Common myeloid progenitor, CD34-positive (primary cell): ENCODE measurements around the gene SMOC2.

Source experiments
- CTCF ChIA-PET: fragments of 350-600 bp; sonication (Branson Sonifier 250); formaldehyde crosslinking; loops from one replicate; lab custom pipeline; 2021; ENCODE audit warnings: antibody characterized with exemption; lab: Charles Lee
- POLR2A ChIA-PET: fragments of 350-600 bp; sonication (Branson Sonifier 250); formaldehyde crosslinking; loops from one replicate; lab custom pipeline; 2021; ENCODE audit warnings: antibody characterized with exemption; lab: Charles Lee
- DNase-seq, 3 donors: peaks; one replicate each; pipeline versions ENCODE4 v3.0.0 to v3.0.0-alpha.2; 2013
- H3K27ac ChIP-seq, 2 experiments: 1 replicate in 1 of 2; 2 replicates in 1 of 2; pipeline ENCODE4 v1.7.0; 2013; ENCODE audit warnings: inconsistent platforms in 2 of 2, low read length in 2 of 2, mild to moderate bottlenecking in 2 of 2, low read depth in 1 of 2, moderate library complexity in 1 of 2; ENCODE audit not compliant: severe bottlenecking in 2 of 2, insufficient read depth in 1 of 2, poor library complexity in 1 of 2
- H3K27me3 ChIP-seq, 5 experiments: replicated peaks in 2 of 5; 1 replicate in 3 of 5; 2 replicates in 2 of 5; pipeline versions ENCODE4 v1.6.1 to v1.7.0; 2013; ENCODE audit warnings: low read length in 4 of 5, mild to moderate bottlenecking in 2 of 5, moderate library complexity in 2 of 5, inconsistent platforms in 1 of 5; ENCODE audit not compliant: insufficient read depth in 5 of 5, control insufficient read depth in 4 of 5
- H3K36me3 ChIP-seq, 4 experiments: 1 replicate in 2 of 4; 2 replicates in 2 of 4; pipeline versions ENCODE4 v1.6.1 to v1.7.0; 2013; ENCODE audit warnings: low read length in 3 of 4, control low read depth in 1 of 4, mild to moderate bottlenecking in 1 of 4; ENCODE audit not compliant: control insufficient read depth in 4 of 4, insufficient read depth in 4 of 4
- H3K4me1 ChIP-seq, 4 experiments: 1 replicate in 3 of 4; 2 replicates in 1 of 4; pipeline versions ENCODE4 v1.6.1 to v1.7.1; 2013; ENCODE audit warnings: low read length in 3 of 4, mild to moderate bottlenecking in 3 of 4, control low read depth in 1 of 4, inconsistent platforms in 1 of 4, moderate library complexity in 1 of 4; ENCODE audit not compliant: control insufficient read depth in 4 of 4, insufficient read depth in 4 of 4; ENCODE audit errors: control extremely low read depth in 1 of 4
- H3K4me3 ChIP-seq, 7 experiments: 1 replicate in 4 of 7; 2 replicates in 3 of 7; pipeline versions ENCODE4 v1.5.1 to v1.7.0; 2013; ENCODE audit warnings: mild to moderate bottlenecking in 7 of 7, low read length in 6 of 7, moderate library complexity in 6 of 7, inconsistent platforms in 2 of 7, low read depth in 2 of 7, control low read depth in 1 of 7; ENCODE audit not compliant: insufficient read depth in 4 of 7, control insufficient read depth in 1 of 7; ENCODE audit errors: extremely low read depth in 1 of 7
- H3K9me3 ChIP-seq, 5 experiments: 1 replicate in 4 of 5; 2 replicates in 1 of 5; pipeline versions ENCODE4 v1.6.1 to v1.7.1; 2013; ENCODE audit warnings: low read length in 4 of 5, mild to moderate bottlenecking in 2 of 5, inconsistent platforms in 1 of 5, low read depth in 1 of 5, moderate library complexity in 1 of 5; ENCODE audit not compliant: control insufficient read depth in 4 of 5, insufficient read depth in 2 of 5; ENCODE audit errors: control extremely low read depth in 1 of 5
- WGBS: methylation state at CpG from one replicate; pipeline ENCODE4 v1.1.5; 2013; ENCODE audit not compliant: insufficient coverage; 5-methylcytosine and 5-hydroxymethylcytosine counted together

Gene SMOC2

DNA sequence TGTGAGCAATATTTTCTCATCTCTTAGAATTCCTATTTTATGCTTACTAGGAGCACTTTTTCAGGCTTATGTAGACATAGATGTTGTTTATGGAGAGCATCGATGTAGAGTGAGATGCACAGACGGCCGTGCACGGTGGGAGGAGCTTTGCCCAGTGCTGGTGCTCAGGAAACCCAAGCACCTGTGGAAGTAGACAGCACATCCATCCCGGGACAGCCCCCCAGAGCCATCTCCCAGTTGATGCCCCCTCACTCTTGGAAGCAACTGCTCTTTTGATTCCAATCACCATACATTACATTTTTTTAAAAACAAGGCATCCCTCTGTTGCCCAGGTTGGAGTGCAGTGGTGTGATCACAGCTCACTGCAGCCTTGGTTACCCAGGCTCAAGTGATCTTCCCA is 143.7 kb downstream of the SMOC2 start:
- H3K27me3 ChIP-seq, result peaks cover 0 to 9% (median 0%) of the 10 kb centered on the region in 5 experiments
- ChIA-PET CTCF (no interaction called here), POLR2A (no interaction called here)
- DNase-seq, result no peak
- H3K9me3 ChIP-seq, result no peaks in the 10 kb centered on the region
- no peak overlapping the region for H3K27ac ChIP-seq
- WGBS, result 92% methylated on average over 3 of the region's 5 CpGs
- H3K4me3 ChIP-seq, result no peak overlapping the region
- H3K4me1 ChIP-seq, result no peaks in the 10 kb centered on the region
- no peaks in the 10 kb centered on the region for H3K36me3 ChIP-seq

DNA sequence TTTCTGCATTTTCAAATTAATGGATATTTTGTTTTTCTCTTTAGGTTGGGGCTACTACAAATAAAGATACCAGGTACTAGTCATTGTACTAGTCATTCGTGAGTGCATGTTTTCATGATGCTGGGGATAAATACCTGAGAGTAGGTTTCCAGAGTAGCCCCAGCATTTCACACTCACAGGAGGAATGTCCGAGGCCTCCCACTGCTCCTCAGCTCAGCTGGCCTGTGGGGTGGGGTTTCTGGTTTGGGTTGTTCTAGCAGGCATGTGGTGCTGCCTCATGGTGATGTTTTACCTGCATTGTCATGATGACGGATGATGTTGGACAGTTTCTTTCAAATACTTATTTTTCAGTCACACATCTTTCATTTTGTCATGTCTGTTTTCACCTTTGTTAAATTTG is 144.5 kb downstream of the SMOC2 start:
- ChIA-PET CTCF (interaction anchor here (1.3 kb wide), 1 partner anchor 20 kb away, joined by 4 read pairs; no protein-coding TSS in a partner anchor), POLR2A (no interaction called here)
- Histone ChIP-seq H3K27ac (no peak overlapping the region), H3K4me1 (no peaks in the 10 kb centered on the region), H3K4me3 (no peak overlapping the region), H3K27me3 (peaks cover 0 to 9% (median 0%) of the 10 kb centered on the region in 5 experiments), H3K36me3 (no peaks in the 10 kb centered on the region), H3K9me3 (no peaks in the 10 kb centered on the region)
- DNase-seq, result no peak
- 67% methylated on average over 1 of the region's 3 CpGs for WGBS

DNA sequence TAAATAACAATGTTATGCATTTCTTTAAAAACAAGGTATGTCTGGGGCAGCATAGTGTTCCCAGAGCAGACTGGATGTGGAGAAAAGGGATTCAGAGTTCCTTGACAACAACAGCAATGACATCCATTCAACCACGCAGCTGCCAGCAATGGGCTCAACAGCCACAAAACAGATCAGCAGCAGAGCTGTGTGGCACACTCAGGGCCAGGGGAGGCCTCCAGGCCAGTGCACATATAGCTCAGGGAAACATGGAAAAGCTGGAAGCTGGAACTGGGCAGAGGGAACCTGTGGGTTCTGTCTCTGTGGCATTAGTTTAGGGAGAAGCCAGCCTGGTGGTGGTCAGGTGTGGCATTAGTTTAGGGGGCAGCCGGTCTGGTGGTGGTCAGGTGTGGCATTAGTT is 148.3 kb downstream of the SMOC2 start:
- Histone ChIP-seq H3K27ac (no peak overlapping the region), H3K27me3 (peaks cover 0 to 5% (median 0%) of the 10 kb centered on the region in 5 experiments), H3K4me3 (no peak overlapping the region), H3K36me3 (no peaks in the 10 kb centered on the region), H3K4me1 (no peaks in the 10 kb centered on the region), H3K9me3 (peaks cover 0 to 3% (median 0%) of the 10 kb centered on the region in 5 experiments)
- ChIA-PET CTCF (no interaction called here), POLR2A (no interaction called here)
- DNase-seq, result no peak
- 100% methylated on average over 1 of the region's 2 CpGs for WGBS

DNA sequence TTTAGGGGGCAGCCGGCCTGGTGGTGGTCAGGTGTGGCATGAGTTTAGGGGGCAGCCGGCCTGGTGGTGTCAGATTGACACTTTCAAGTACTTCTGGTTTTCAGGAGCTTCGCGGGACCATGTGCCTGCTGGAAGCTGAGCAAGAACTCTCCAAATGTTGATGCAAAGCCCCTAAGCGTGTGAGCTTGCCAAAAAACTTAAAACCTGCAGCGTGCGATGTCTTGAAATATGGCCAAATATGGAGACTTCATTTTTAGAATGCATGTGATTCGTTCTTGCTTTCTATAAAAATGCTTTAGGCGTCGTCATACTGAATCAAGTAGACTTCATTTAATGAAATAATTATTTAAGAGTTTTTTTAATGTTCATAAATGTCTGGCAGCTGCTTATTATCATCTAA is 149.4 kb downstream of the SMOC2 start:
- Histone ChIP-seq H3K27ac (no peak overlapping the region), H3K27me3 (peaks cover 0 to 5% (median 0%) of the 10 kb centered on the region in 5 experiments), H3K4me3 (no peak overlapping the region), H3K36me3 (no peaks in the 10 kb centered on the region), H3K4me1 (no peaks in the 10 kb centered on the region), H3K9me3 (peaks cover 0 to 6% (median 0%) of the 10 kb centered on the region in 5 experiments)
- ChIA-PET CTCF (no interaction called here), POLR2A (no interaction called here)
- 94% methylated on average over 5 of the region's 10 CpGs for WGBS
- no peak for DNase-seq

DNA sequence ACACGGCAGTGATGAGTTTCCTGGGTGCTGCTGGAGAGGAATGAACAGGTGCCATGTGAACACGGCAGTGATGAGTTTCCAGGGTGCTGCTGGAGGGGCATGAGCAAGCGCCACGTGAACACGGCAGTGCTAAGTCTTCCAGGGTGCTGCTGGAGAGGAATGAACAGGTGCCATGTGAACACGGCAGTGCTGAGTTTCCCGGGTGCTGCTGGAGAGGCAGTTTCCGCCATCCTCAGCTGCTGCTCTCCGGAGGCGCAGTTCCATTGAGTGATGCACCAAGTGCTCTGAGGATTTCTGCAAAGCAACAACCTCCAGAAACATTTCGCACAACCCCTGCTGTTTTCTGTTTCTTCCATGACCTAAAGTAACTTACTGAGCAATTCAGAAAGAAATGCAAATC is 155.4 kb downstream of the SMOC2 start:
- H3K27ac ChIP-seq, result no peak overlapping the region
- CTCF ChIA-PET, result no interaction called here
- POLR2A ChIA-PET, result no interaction called here

DNA sequence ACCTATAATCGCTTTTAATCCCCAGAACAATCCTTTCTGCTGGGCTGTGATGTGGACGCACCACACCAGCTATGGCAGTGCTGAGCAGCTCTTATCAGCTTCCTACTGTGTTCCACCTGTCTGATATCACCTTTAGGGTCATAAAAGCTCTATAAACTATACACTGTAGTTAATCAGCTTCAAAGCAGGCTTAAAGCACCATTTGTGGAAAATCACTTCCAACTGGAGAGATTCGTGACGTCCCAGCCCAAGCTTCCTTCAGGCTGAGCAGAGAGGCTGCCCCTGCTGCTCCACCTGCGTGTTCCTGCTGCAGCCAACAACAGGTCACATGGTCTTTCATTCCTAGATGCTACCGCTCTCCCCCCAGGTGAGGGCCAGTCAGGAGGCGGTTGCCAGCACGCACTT is 156.5 kb downstream of the SMOC2 start:
- Histone ChIP-seq H3K27ac (no peak overlapping the region), H3K4me1 (no peaks in the 10 kb centered on the region), H3K36me3 (no peaks in the 10 kb centered on the region), H3K9me3 (peaks cover 0 to 7% (median 2%) of the 10 kb centered on the region in 5 experiments), H3K4me3 (no peak overlapping the region), H3K27me3 (peaks cover 0 to 4% (median under 1%) of the 10 kb centered on the region in 5 experiments)
- DNase-seq, result no peak
- WGBS, result 73% methylated on average over 8 of the region's 8 CpGs
- ChIA-PET CTCF (no interaction called here), POLR2A (no interaction called here)

More for the DNA sequence above, 155.4 kb downstream of the SMOC2 start:
- Histone ChIP-seq H3K36me3 (no peaks in the 10 kb centered on the region), H3K4me1 (no peaks in the 10 kb centered on the region), H3K9me3 (peaks cover 0 to 10% (median 2%) of the 10 kb centered on the region in 5 experiments), H3K27me3 (peaks cover 0 to 4% (median 0%) of the 10 kb centered on the region in 5 experiments), H3K4me3 (no peak overlapping the region)
- 91% methylated on average over 9 of the region's 11 CpGs for WGBS
- no peak for DNase-seq

DNA sequence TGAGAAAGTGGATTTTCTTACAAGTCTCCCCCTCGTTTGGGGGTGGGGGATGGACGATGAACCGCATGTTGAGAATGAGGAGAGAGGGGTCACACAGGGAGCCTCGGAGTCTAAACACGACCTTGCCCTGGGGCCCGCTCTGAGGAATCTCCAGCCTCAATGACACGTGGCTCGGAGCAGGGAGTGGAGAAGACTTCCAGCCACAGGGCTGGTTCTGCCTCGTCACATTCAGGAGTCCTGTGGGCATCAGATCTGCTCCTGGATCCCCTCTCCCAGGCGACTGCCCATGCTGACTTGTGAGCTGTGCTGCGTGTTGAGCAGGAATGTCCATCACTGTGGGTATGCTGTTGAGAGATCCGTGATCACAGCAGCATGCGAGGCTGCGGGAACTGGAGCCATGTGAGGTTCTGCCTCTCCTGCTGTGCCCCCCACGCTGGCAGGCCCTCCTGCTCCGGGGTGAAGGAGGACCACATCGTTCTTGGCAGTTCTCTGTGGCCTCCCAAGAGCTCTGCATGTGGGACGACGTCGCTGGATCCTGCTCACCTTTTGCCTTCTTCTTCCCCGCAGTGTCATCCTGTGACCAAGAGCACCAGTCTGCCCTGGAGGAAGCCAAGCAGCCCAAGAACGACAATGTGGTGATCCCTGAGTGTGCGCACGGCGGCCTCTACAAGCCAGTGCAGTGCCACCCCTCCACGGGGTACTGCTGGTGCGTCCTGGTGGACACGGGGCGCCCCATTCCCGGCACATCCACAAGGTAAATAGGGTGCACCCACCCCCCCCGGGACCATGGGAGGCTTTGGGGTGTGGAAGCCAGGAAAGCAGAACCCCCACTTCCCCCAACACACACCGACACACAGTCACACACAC is 157.5 kb downstream of the SMOC2 start:
- peaks cover 0 to 6% (median 2%) of the 10 kb centered on the region in 5 experiments for H3K9me3 ChIP-seq
- no peaks in the 10 kb centered on the region for H3K36me3 ChIP-seq
- POLR2A ChIA-PET, result no interaction called here
- DNase-seq, result no peak
- H3K4me3 ChIP-seq, result no peak overlapping the region
- CTCF ChIA-PET, result no interaction called here
- H3K4me1 ChIP-seq, result no peaks in the 10 kb centered on the region
- 90% methylated on average over 32 of the region's 32 CpGs for WGBS
- H3K27me3 ChIP-seq, result peaks cover 0 to 4% (median 2%) of the 10 kb centered on the region in 5 experiments
- H3K27ac ChIP-seq, result no peak overlapping the region
